ENCODE data around the gene PITHD1. TPM values are rescaled to one million over a fixed set of nuclear protein-coding genes. Genes with fewer than 3 reads are reported as not detected.
"Not testable (repeated sequence)": the region's sequence is repeated elsewhere in the genome, so short reads cannot be mapped to it uniquely, and the experiment has no call there.

The PITHD1 gene
- total and polyA plus RNA-seq, 2 of the 8 experiments (the other 6 are each of a cell fraction or from before 2014, with no cell fraction given) = 67.4 to 68.8 TPM

DNA sequence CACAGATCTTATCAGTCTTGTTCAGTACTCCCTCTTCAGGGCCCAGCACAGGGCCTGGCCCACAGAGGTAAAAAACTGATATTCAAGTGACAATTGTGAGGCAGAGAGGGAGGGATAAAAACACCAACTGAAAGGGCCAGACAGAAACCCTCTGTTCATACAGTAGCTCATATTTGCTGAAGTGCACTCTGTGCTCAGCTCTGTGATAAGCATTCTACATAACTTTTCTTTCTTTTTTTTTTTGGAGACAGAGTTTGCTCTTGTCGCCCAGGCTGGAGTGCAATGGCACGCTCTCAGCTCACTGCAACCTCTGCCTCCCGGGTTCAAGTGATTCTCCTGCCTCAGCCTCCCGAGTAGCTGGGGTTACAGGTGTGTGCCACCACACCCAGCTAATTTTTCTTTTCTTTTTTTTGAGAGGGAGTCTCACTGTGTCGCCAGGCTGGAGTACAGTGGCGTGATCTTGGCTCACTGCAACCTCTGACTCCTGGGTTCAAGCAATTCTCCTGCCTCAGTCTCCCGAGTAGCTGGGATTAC lies 24.7 kb downstream of the PITHD1 start:
- not testable (repeated sequence) for H3K9me3 ChIP-seq (ENCODE audit: insufficient read depth in 2 of 2, low read depth in 1 of 2, low read length in 1 of 2); DNase-seq (ENCODE audit: low read depth in 1 of 2, low spot score in 2 of 2); H2BK12ac ChIP-seq (ENCODE audit: low read depth, low read length); H3K9ac ChIP-seq (replicated peaks in 1 of 4; ENCODE audit: extremely low read depth in 1 of 4, low read depth in 3 of 4, low read length in 3 of 4); H4K5ac ChIP-seq (ENCODE audit: insufficient read length, low read depth, low read length); H2AFZ ChIP-seq (ENCODE audit: low read length); H3K27me3 ChIP-seq (replicated peaks in 1 of 4; ENCODE audit: control insufficient read depth in 3 of 4, extremely low read depth in 1 of 4, insufficient read depth in 3 of 4, low read length in 3 of 4); H2BK15ac ChIP-seq (ENCODE audit: low read length); H3K27ac ChIP-seq (ENCODE audit: low read depth, low read length); H2BK120ac ChIP-seq (replicated peaks; ENCODE audit: low read depth, low read length); H3K14ac ChIP-seq (ENCODE audit: insufficient read length); H3K4ac ChIP-seq (replicated peaks; ENCODE audit: insufficient read length, low read depth, low read length); H3K56ac ChIP-seq (replicated peaks; ENCODE audit: insufficient read length, low read depth, low read length); H4K8ac ChIP-seq (ENCODE audit: extremely low read depth, insufficient read depth, low read length); H3K36me3 ChIP-seq (ENCODE audit: control insufficient read depth in 2 of 4, insufficient read depth in 4 of 4, low read length in 3 of 4); H2AK5ac ChIP-seq (ENCODE audit: low read depth, low read length); H3K4me2 ChIP-seq (ENCODE audit: insufficient read depth in 1 of 2, low read depth in 2 of 2, low read length in 2 of 2); H3K18ac ChIP-seq (ENCODE audit: extremely low read depth, low read length); H2BK20ac ChIP-seq (ENCODE audit: low read length); H4K20me1 ChIP-seq (replicated peaks in 1 of 2; ENCODE audit: control insufficient read depth in 1 of 2, insufficient read depth in 2 of 2, low read length in 2 of 2); H3K23ac ChIP-seq (ENCODE audit: insufficient read length); H3K79me1 ChIP-seq (ENCODE audit: low read depth, low read length); H3K79me2 ChIP-seq (ENCODE audit: control insufficient read depth in 1 of 2, insufficient read depth in 2 of 2, low read length in 2 of 2); H4K91ac ChIP-seq (replicated peaks; ENCODE audit: insufficient read length, low read length); H2BK5ac ChIP-seq (ENCODE audit: low read depth, low read length); H3K4me3 ChIP-seq (ENCODE audit: extremely low read depth in 1 of 4, insufficient read depth in 2 of 4, low read depth in 3 of 4, low read length in 4 of 4); FAIRE-seq
- Histone ChIP-seq H3K23me2 (ENCODE audit: low read depth, low read length) (peaks cover 16% of the 10 kb centered on the region), H3K4me1 (replicated peaks in 1 of 4; ENCODE audit: control insufficient read depth in 3 of 4, insufficient read depth in 4 of 4, low read length in 3 of 4) (peaks cover 0 to 12% (median 9%) of the 10 kb centered on the region in 4 experiments; a peak in 5 of 7 replicates)
- ChIA-PET POLR2A (ENCODE audit: partially characterized antibody) (interaction anchor here (0.6 to 16.2 kb wide), 8 partner anchors 11 to 114 kb away, joined by 3 to 192 read pairs (median 5); partner anchors contain the start of genes LYPLA2, PITHD1 and RPL11), CTCF (ENCODE audit: partially characterized antibody) (interaction anchor here (0.8 to 5.3 kb wide), 5 partner anchors 8 to 351 kb away, joined by 3 to 66 read pairs (median 4); partner anchors contain the start of gene LYPLA2)
- 95% methylated on average over 7 of the region's 7 CpGs; no CpG with 5 or more reads in 1 of the 2 experiments for WGBS, 2 experiments (ENCODE audit: extremely low coverage in 1 of 2, insufficient coverage in 1 of 2, insufficient read length in 1 of 2, insufficient replicate concordance in 2 of 2, low coverage in 1 of 2, low lambda C conversion rate in 2 of 2, missing lambda C conversion rate in 1 of 2)
